Measurements from ENCODE around the gene SEMA5A. TPM values are rescaled to one million over a fixed set of nuclear protein-coding genes. Genes with fewer than 3 reads are reported as not detected.

The SEMA5A gene
- total and polyA plus RNA-seq, 4 experiments from 2014 or later: 1.1 to 4.5 (median 2.4) TPM

DNA sequence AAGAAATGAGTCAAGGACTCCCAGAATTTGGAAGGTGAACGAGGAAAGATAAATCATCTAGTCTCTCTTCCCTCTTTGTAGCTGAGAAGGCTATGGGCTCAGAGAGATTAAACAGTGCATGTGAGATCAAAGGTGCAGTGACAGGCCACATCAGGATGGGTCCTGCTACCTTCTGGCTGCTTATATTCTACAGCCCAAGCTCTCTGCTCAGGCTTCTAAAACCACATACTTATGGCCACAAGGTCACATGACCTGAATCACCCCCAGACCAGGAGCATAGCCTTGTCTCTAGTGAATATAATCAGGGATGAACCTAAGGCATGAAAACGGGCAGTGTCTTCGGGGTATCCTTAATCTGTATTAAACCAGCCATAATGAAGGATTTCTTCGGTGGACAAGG, 158.9 kb downstream of the SEMA5A start:
- no peak overlapping the region for H3K4me3 Mint-ChIP-seq
- ChIA-PET POLR2A (ENCODE audit: partially characterized antibody) (no interaction called here), CTCF (ENCODE audit: partially characterized antibody) (no interaction called here)
- Histone ChIP-seq H3K27me3 (ENCODE audit: insufficient read depth, low read length) (no peaks in the 10 kb centered on the region), H3K4me3 (ENCODE audit: low read length in 2 of 2) (no peak overlapping the region), H3K9me3 (ENCODE audit: control insufficient read depth in 1 of 2, low read length in 2 of 2) (no peaks in the 10 kb centered on the region), H3K4me1 (ENCODE audit: insufficient read depth, low read length) (no peaks in the 10 kb centered on the region), H3K36me3 (ENCODE audit: insufficient read depth, low read length) (no peaks in the 10 kb centered on the region), H3K27ac (ENCODE audit: low read depth, low read length) (no peak overlapping the region)
- peaks cover 0 to 1% (median 0%) of the 10 kb centered on the region in 4 donors for H3K4me1 Mint-ChIP-seq
- no peak for DNase-seq
- no peak overlapping the region for H3K27ac Mint-ChIP-seq
- H3K36me3 Mint-ChIP-seq: no peaks in the 10 kb centered on the region
- peaks cover 0 to 7% (median 4%) of the 10 kb centered on the region in 8 donors for H3K9me3 Mint-ChIP-seq
- intact Hi-C loops (cut with micrococcal nuclease): no loop called here
- no peaks in the 10 kb centered on the region for H3K27me3 Mint-ChIP-seq

DNA sequence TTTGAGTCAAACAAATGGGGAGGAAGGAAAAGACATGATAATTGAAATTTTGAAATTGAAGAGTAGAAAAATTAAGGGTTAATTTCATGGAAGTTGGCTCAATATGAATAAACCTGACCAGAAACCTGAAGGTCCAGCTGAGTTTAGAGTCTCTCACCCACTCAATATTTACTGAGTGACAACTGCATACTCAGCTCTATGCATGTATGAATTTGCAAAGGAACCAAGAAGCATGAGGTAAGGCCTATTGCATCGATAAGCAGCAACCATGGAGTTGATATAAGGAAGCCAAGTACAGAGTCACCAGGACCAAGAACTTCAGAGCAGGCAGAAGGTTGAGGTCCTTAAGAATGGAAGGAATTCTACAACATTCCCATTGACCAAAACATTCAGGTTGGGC, 163.4 kb downstream of the SEMA5A start:
- ChIA-PET CTCF (ENCODE audit: partially characterized antibody) (no interaction called here), POLR2A (ENCODE audit: partially characterized antibody) (no interaction called here)
- intact Hi-C loops (cut with micrococcal nuclease): no loop called here
- H3K9me3 ChIP-seq (ENCODE audit: control insufficient read depth in 1 of 2, low read length in 2 of 2): no peaks in the 10 kb centered on the region
- no peaks in the 10 kb centered on the region for H3K27me3 ChIP-seq (ENCODE audit: insufficient read depth, low read length)
- Mint-ChIP-seq H3K4me3 (no peak overlapping the region), H3K36me3 (no peaks in the 10 kb centered on the region), H3K27ac (no peak overlapping the region), H3K27me3 (no peaks in the 10 kb centered on the region), H3K9me3 (peaks cover 0 to 12% (median 2%) of the 10 kb centered on the region in 8 donors), H3K4me1 (no peaks in the 10 kb centered on the region)
- no peak for DNase-seq
- H3K36me3 ChIP-seq (ENCODE audit: insufficient read depth, low read length): no peaks in the 10 kb centered on the region
- H3K4me1 ChIP-seq (ENCODE audit: insufficient read depth, low read length): no peaks in the 10 kb centered on the region
- H3K4me3 ChIP-seq (ENCODE audit: low read length in 2 of 2): no peak overlapping the region
- no peak overlapping the region for H3K27ac ChIP-seq (ENCODE audit: low read depth, low read length)

DNA sequence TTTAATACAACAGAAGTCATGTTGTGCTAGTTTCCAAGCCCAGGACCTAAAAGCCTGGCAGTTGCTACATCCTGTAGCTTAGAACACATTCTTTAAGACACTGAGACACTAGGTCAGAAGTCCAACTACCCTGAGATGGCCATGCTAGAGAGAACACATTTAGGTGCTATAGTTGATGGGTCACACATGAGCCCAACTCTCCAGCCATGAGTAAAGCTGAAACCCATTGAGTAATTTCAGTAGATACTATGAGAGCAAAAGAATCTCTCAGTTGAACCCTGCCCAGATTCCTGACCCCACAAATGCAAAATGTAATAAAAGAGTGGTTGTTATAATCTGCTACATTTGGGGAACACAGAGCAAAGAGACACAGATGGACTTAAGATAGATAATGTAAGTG, 164.4 kb downstream of the SEMA5A start:
- H3K9me3 Mint-ChIP-seq: peaks cover 0 to 15% (median 4%) of the 10 kb centered on the region in 8 donors
- H3K4me1 Mint-ChIP-seq: no peaks in the 10 kb centered on the region
- no peaks in the 10 kb centered on the region for H3K27me3 Mint-ChIP-seq
- Histone ChIP-seq H3K9me3 (ENCODE audit: control insufficient read depth in 1 of 2, low read length in 2 of 2) (no peaks in the 10 kb centered on the region), H3K27ac (ENCODE audit: low read depth, low read length) (no peak overlapping the region), H3K36me3 (ENCODE audit: insufficient read depth, low read length) (no peaks in the 10 kb centered on the region), H3K4me3 (ENCODE audit: low read length in 2 of 2) (no peak overlapping the region), H3K4me1 (ENCODE audit: insufficient read depth, low read length) (no peaks in the 10 kb centered on the region), H3K27me3 (ENCODE audit: insufficient read depth, low read length) (no peaks in the 10 kb centered on the region)
- intact Hi-C loops (cut with micrococcal nuclease): no loop called here
- no peaks in the 10 kb centered on the region for H3K36me3 Mint-ChIP-seq
- POLR2A ChIA-PET (ENCODE audit: partially characterized antibody): no interaction called here
- no peak for DNase-seq
- no peak overlapping the region for H3K27ac Mint-ChIP-seq
- H3K4me3 Mint-ChIP-seq: no peak overlapping the region
- CTCF ChIA-PET (ENCODE audit: partially characterized antibody): no interaction called here

DNA sequence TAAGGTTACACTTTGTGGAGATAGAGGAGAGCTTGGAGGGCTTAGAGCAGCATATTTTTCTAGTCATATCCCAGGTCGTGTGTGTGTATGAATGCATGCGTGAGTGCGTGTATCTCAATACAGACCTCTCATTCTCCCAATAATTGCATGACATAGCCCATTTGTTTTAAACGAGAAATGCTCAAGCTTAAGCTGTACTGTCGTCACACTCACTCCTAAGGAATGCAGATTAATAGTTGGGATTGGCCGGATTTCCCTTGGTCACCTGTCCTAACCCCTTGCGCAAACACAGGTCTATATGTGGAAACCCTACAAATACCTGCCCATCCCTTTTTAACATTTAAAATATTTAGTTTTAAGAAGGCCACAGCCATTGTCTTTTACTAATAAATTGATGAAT, 165.8 kb downstream of the SEMA5A start:
- Mint-ChIP-seq H3K4me3 (no peak overlapping the region), H3K4me1 (no peaks in the 10 kb centered on the region), H3K27ac (no peak overlapping the region), H3K27me3 (no peaks in the 10 kb centered on the region), H3K9me3 (peaks cover 2 to 15% (median 4%) of the 10 kb centered on the region in 8 donors), H3K36me3 (no peaks in the 10 kb centered on the region)
- no peak for DNase-seq
- H3K4me3 ChIP-seq (ENCODE audit: low read length in 2 of 2): no peak overlapping the region
- ChIA-PET CTCF (ENCODE audit: partially characterized antibody) (no interaction called here), POLR2A (ENCODE audit: partially characterized antibody) (no interaction called here)
- intact Hi-C loops (cut with micrococcal nuclease): no loop called here
- H3K36me3 ChIP-seq (ENCODE audit: insufficient read depth, low read length): no peaks in the 10 kb centered on the region
- no peak overlapping the region for H3K27ac ChIP-seq (ENCODE audit: low read depth, low read length)
- H3K9me3 ChIP-seq (ENCODE audit: control insufficient read depth in 1 of 2, low read length in 2 of 2): no peaks in the 10 kb centered on the region
- no peaks in the 10 kb centered on the region for H3K27me3 ChIP-seq (ENCODE audit: insufficient read depth, low read length)
- no peaks in the 10 kb centered on the region for H3K4me1 ChIP-seq (ENCODE audit: insufficient read depth, low read length)

DNA sequence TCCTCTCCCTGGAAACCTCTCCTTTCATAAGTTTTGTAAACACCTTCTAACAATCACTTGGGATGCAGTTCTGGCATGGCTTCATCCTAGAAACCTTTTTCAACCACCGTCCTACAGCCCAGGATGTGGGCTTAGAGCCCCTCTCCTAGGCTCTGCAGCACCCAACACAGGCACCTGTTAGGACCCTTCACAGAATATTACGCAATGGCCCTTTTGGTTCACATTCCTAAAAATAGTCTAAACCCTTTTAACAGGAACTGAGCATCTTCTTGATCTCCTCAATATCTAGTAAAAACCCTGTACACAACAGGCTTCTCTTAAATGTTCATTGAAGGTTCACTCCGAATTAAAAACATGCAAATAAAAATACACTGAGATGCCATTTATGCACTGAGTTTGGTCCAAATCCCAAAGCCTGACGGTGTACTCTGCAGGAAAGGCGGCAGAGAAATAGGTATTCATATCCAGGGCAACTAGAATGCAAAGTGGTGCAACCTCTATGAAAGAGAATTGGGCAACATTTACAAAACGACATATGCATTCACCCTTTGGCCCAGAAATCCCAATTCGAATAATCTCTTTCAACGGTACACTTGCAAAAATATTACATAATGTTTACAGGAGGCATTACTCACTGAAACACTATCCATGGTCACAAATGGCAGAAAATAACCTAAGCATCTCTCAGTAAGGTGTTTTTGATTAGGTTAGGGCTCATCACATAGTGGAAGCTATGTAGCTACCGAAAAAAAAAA, 169.3 kb downstream of the SEMA5A start:
- CTCF ChIA-PET (ENCODE audit: partially characterized antibody): interaction anchor here (0.7 kb wide), 1 partner anchor 11 kb away, joined by 3 read pairs; no protein-coding TSS in a partner anchor
- Histone ChIP-seq H3K27me3 (ENCODE audit: insufficient read depth, low read length) (no peaks in the 10 kb centered on the region), H3K27ac (ENCODE audit: low read depth, low read length) (no peak overlapping the region), H3K4me1 (ENCODE audit: insufficient read depth, low read length) (no peaks in the 10 kb centered on the region), H3K4me3 (ENCODE audit: low read length in 2 of 2) (no peak overlapping the region), H3K36me3 (ENCODE audit: insufficient read depth, low read length) (no peaks in the 10 kb centered on the region), H3K9me3 (ENCODE audit: control insufficient read depth in 1 of 2, low read length in 2 of 2) (no peaks in the 10 kb centered on the region)
- intact Hi-C loops (cut with micrococcal nuclease): no loop called here
- H3K4me3 Mint-ChIP-seq: no peak overlapping the region
- peaks cover 0 to 4% (median 0%) of the 10 kb centered on the region in 4 donors for H3K4me1 Mint-ChIP-seq
- POLR2A ChIA-PET (ENCODE audit: partially characterized antibody): no interaction called here
- H3K27me3 Mint-ChIP-seq: no peaks in the 10 kb centered on the region
- H3K27ac Mint-ChIP-seq: peak overlapping the region in 1 of 7 donors; percentile 22
- H3K36me3 Mint-ChIP-seq: no peaks in the 10 kb centered on the region
- DNase-seq: no peak
- H3K9me3 Mint-ChIP-seq: peaks cover 2 to 10% (median 5%) of the 10 kb centered on the region in 8 donors

DNA sequence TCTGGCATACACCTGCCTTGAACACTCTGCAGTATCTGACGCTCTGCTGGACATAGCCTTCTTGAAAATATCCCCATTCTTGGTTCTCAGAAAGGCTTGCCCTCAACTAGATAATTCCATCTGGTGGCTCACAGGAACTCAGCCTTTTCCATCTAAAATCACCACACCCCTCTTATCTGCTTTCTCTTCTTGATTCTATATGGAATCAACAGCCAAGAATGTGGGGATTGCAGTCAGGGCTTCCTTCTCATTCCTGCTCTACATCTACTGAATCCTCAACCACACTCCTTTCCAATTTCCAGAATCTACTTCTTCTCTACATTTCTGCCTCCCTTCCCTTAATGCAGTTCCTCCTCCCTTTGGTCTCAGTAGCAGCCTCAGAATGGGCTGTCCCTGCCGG, 170.1 kb downstream of the SEMA5A start:
- no peak for DNase-seq

DNA sequence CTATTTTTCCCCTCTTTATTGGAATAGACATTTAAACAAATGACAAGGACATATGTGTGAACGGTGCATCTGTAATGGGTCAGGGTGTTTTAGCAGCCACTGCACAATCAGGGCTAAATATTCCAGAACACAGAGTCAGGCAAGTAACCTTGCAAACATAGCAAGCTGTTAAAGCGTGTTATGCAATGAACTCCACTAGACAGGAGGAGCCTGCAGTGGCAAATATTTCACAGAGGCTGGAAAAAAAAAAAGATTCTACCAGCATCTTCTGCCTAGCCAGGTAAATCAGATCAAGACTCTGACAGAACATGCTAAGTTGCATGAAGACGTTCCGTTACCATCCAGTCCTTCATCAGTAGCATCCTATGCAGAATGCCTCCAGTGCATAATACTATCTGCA, 171.8 kb downstream of the SEMA5A start:
- H3K4me1 ChIP-seq (ENCODE audit: insufficient read depth, low read length): no peaks in the 10 kb centered on the region
- H3K36me3 ChIP-seq (ENCODE audit: insufficient read depth, low read length): no peaks in the 10 kb centered on the region
- peaks cover 0 to 4% (median 0%) of the 10 kb centered on the region in 4 donors for H3K4me1 Mint-ChIP-seq
- no peak overlapping the region for H3K4me3 Mint-ChIP-seq
- peaks cover 2 to 16% (median 6%) of the 10 kb centered on the region in 8 donors for H3K9me3 Mint-ChIP-seq
- H3K27me3 ChIP-seq (ENCODE audit: insufficient read depth, low read length): no peaks in the 10 kb centered on the region
- H3K27ac Mint-ChIP-seq: no peak overlapping the region
- intact Hi-C loops (cut with micrococcal nuclease): no loop called here
- H3K9me3 ChIP-seq (ENCODE audit: control insufficient read depth in 1 of 2, low read length in 2 of 2): no peaks in the 10 kb centered on the region
- ChIA-PET POLR2A (ENCODE audit: partially characterized antibody) (no interaction called here), CTCF (ENCODE audit: partially characterized antibody) (no interaction called here)
- DNase-seq: no peak
- no peak overlapping the region for H3K27ac ChIP-seq (ENCODE audit: low read depth, low read length)
- no peaks in the 10 kb centered on the region for H3K36me3 Mint-ChIP-seq
- H3K4me3 ChIP-seq (ENCODE audit: low read length in 2 of 2): no peak overlapping the region
- H3K27me3 Mint-ChIP-seq: no peaks in the 10 kb centered on the region

More for the DNA sequence above, 170.1 kb downstream of the SEMA5A start:
- H3K4me3 ChIP-seq (ENCODE audit: low read length in 2 of 2): no peak overlapping the region
- H3K4me1 Mint-ChIP-seq: peaks cover 0 to 4% (median 0%) of the 10 kb centered on the region in 4 donors
- no peak overlapping the region for H3K27ac Mint-ChIP-seq
- intact Hi-C loops (cut with micrococcal nuclease): no loop called here
- H3K9me3 Mint-ChIP-seq: peaks cover 2 to 8% (median 5%) of the 10 kb centered on the region in 8 donors
- no peaks in the 10 kb centered on the region for H3K27me3 Mint-ChIP-seq
- H3K4me1 ChIP-seq (ENCODE audit: insufficient read depth, low read length): no peaks in the 10 kb centered on the region
- POLR2A ChIA-PET (ENCODE audit: partially characterized antibody): no interaction called here
- CTCF ChIA-PET (ENCODE audit: partially characterized antibody): no interaction called here
- H3K27ac ChIP-seq (ENCODE audit: low read depth, low read length): no peak overlapping the region
- H3K9me3 ChIP-seq (ENCODE audit: control insufficient read depth in 1 of 2, low read length in 2 of 2): no peaks in the 10 kb centered on the region
- no peak overlapping the region for H3K4me3 Mint-ChIP-seq
- no peaks in the 10 kb centered on the region for H3K27me3 ChIP-seq (ENCODE audit: insufficient read depth, low read length)
- H3K36me3 ChIP-seq (ENCODE audit: insufficient read depth, low read length): no peaks in the 10 kb centered on the region
- no peaks in the 10 kb centered on the region for H3K36me3 Mint-ChIP-seq

All from CD4-positive, alpha-beta memory T cell (primary cell).